Measurements from ENCODE around the gene ALDH1L1.

ALDH1L1 gene

DNA sequence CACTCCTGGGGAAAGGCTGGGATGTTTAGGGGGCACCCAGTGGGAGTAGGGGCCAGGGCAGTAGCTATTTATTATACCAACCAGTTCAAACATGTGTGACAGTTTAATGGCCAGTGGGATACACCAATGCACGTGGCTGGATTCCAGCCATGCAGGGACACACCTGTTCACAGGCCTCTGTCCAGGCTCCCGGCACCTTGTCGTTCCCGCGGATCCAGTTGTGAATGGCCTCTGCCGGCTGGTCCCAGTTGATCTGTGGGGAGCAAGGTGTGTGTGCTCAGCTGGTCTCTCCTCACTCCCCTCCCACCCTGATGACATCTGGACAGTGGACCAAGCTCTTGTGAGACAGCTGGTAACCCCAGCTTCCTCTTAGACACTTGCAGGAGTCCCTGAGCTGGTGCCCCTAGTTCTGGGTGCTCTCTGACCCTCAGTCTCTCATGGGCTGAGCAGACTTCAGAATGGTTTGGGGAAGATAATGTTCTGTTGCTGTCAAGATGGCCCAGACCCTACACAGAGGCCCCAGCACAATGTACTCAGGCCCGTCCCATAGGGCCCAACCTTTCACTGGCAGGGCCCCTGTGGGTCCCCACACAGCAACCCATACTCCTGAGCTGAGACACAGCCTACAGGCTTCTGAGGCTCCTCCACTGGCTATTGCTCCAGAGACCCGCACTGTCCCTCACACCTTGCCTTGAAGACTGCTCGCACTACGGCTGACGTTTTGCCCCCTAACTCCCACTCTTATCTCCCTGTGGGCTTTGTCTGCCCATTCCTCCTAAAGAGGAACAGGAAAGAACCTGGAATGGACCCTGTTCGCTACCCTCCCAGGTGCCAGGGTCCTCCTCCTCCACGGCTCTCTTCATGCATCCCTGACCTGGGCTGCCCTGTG is 25.8 kb downstream of the ALDH1L1 start:
- POLR2A ChIA-PET = no interaction called here

DNA sequence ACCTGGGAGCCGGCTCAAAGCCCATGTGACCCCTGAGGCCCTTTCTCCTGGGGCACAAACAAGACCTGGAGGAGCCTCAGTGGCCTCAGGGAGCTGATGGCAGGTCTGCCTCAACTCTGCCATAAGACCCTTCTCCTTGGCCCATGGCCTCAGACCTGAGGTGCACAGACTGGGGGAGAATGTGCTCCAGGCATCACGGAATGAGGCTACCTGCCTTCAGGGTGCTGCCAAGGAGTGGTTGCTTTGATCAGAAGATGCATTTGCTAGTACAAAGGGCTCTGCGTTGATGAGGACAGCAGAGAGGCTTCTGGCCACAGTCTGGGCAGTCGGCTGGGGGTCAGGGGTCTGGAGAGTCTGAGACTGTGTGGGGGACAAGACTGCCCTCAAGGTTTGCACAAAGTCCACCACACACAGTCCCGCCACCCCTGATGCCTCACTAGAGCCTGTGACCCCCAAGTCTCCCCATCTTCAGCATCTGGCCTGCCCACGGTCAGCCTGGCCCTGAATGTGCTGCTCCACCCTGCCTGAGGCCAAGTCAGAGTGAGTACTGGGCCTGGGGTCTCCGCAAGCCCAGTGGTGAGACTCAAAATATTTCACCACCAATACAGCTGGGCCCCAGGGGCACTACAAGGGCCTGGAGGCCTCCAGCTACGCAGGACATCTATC is 26.6 kb downstream of the ALDH1L1 start:
- H3K27ac ChIP-seq (ENCODE audit: extremely low read depth, low read depth, low read length) = no peak overlapping the region
- no peak overlapping the region for H3K4me3 ChIP-seq (ENCODE audit: low read depth, low read length)
- ChIA-PET CTCF (no interaction called here), POLR2A (no interaction called here)
- H3K36me3 ChIP-seq (ENCODE audit: control insufficient read depth in 2 of 2, insufficient read depth in 1 of 2, low read length in 2 of 2) = no peaks in the 10 kb centered on the region
- H3K4me1 ChIP-seq (ENCODE audit: control insufficient read depth, insufficient read depth, low read length) = no peaks in the 10 kb centered on the region
- TF ChIP-seq YY1 (tag by site-specific recombination; IDR thresholded peaks at IDR 0.05) (no peak), ZNF549 (tag by site-specific recombination; IDR thresholded peaks at IDR 0.05) (no peak), ZBTB20 (tag by site-specific recombination; IDR thresholded peaks at IDR 0.05) (no peak), YY2 (tag by site-specific recombination; IDR thresholded peaks at IDR 0.05) (no peak), ZBTB48 (tag by site-specific recombination; IDR thresholded peaks at IDR 0.05) (no peak), ZNF747 (tag by site-specific recombination; IDR thresholded peaks at IDR 0.05) (no peak), ZNF146 (tag by site-specific recombination; IDR thresholded peaks at IDR 0.05) (no peak), ZNF132 (tag by site-specific recombination; IDR thresholded peaks at IDR 0.05; ENCODE audit: borderline replicate concordance) (no peak), FEZF1 (tag by site-specific recombination; IDR thresholded peaks at IDR 0.05) (no peak), KLF7 (tag by site-specific recombination; IDR thresholded peaks at IDR 0.05; ENCODE audit: borderline replicate concordance) (no peak), ELK4 (IDR thresholded peaks at IDR 0.05; ENCODE audit: borderline replicate concordance, low read depth, low read length) (no peak), ZNF148 (tag by site-specific recombination; IDR thresholded peaks at IDR 0.05; ENCODE audit: borderline replicate concordance) (no peak)
- TF ChIP-seq, protein P1, sequence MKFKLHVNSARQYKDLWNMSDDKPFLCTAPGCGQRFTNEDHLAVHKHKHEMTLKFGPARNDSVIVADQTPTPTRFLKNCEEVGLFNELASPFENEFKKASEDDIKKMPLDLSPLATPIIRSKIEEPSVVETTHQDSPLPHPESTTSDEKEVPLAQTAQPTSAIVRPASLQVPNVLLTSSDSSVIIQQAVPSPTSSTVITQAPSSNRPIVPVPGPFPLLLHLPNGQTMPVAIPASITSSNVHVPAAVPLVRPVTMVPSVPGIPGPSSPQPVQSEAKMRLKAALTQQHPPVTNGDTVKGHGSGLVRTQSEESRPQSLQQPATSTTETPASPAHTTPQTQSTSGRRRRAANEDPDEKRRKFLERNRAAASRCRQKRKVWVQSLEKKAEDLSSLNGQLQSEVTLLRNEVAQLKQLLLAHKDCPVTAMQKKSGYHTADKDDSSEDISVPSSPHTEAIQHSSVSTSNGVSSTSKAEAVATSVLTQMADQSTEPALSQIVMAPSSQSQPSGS (tag by site-specific recombination; IDR thresholded peaks at IDR 0.05; ENCODE audit: low read depth) = no peak
- H3K9me3 ChIP-seq (ENCODE audit: control insufficient read depth, insufficient read depth, low read depth, low read length) = no peaks in the 10 kb centered on the region

More for the DNA sequence above, 25.8 kb downstream of the ALDH1L1 start:
- Histone ChIP-seq H3K36me3 (ENCODE audit: control insufficient read depth in 2 of 2, insufficient read depth in 1 of 2, low read length in 2 of 2) (no peaks in the 10 kb centered on the region), H3K9me3 (ENCODE audit: control insufficient read depth, insufficient read depth, low read depth, low read length) (no peaks in the 10 kb centered on the region), H3K4me3 (ENCODE audit: low read depth, low read length) (no peak overlapping the region), H3K4me1 (ENCODE audit: control insufficient read depth, insufficient read depth, low read length) (no peaks in the 10 kb centered on the region), H3K27ac (ENCODE audit: extremely low read depth, low read depth, low read length) (no peak overlapping the region)
- TF ChIP-seq, protein P2, sequence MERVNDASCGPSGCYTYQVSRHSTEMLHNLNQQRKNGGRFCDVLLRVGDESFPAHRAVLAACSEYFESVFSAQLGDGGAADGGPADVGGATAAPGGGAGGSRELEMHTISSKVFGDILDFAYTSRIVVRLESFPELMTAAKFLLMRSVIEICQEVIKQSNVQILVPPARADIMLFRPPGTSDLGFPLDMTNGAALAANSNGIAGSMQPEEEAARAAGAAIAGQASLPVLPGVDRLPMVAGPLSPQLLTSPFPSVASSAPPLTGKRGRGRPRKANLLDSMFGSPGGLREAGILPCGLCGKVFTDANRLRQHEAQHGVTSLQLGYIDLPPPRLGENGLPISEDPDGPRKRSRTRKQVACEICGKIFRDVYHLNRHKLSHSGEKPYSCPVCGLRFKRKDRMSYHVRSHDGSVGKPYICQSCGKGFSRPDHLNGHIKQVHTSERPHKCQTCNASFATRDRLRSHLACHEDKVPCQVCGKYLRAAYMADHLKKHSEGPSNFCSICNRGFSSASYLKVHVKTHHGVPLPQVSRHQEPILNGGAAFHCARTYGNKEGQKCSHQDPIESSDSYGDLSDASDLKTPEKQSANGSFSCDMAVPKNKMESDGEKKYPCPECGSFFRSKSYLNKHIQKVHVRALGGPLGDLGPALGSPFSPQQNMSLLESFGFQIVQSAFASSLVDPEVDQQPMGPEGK (tag by site-specific recombination; IDR thresholded peaks at IDR 0.05) = no peak
- TF ChIP-seq ZNF792 (tag by site-specific recombination; IDR thresholded peaks at IDR 0.05) = no peak
- TF ChIP-seq ZNF2 (tag by site-specific recombination; IDR thresholded peaks at IDR 0.05) = no peak
- no peak for TF ChIP-seq ZNF132 (tag by site-specific recombination; IDR thresholded peaks at IDR 0.05; ENCODE audit: borderline replicate concordance)
- TF ChIP-seq ZNF473 (tag by site-specific recombination; IDR thresholded peaks at IDR 0.05) = no peak
- TF ChIP-seq, protein P3, sequence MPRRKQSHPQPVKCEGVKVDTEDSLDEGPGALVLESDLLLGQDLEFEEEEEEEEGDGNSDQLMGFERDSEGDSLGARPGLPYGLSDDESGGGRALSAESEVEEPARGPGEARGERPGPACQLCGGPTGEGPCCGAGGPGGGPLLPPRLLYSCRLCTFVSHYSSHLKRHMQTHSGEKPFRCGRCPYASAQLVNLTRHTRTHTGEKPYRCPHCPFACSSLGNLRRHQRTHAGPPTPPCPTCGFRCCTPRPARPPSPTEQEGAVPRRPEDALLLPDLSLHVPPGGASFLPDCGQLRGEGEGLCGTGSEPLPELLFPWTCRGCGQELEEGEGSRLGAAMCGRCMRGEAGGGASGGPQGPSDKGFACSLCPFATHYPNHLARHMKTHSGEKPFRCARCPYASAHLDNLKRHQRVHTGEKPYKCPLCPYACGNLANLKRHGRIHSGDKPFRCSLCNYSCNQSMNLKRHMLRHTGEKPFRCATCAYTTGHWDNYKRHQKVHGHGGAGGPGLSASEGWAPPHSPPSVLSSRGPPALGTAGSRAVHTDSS (tag by site-specific recombination; IDR thresholded peaks at IDR 0.05) = no peak
- no peak for TF ChIP-seq ZNF214 (tag by site-specific recombination; IDR thresholded peaks at IDR 0.05; ENCODE audit: borderline replicate concordance)
- no peak for TF ChIP-seq ZNF23 (tag by site-specific recombination; IDR thresholded peaks at IDR 0.05; ENCODE audit: borderline replicate concordance)
- TF ChIP-seq ZFP69B (tag by site-specific recombination; IDR thresholded peaks at IDR 0.05) = no peak
- no peak for TF ChIP-seq ZFHX2 (tag by site-specific recombination; conservative IDR thresholded peaks at IDR 0.05)
- no peak for TF ChIP-seq ZBTB7A (tag by site-specific recombination; IDR thresholded peaks at IDR 0.05; ENCODE audit: low read depth)
- TF ChIP-seq ZNF416 (tag by site-specific recombination; IDR thresholded peaks at IDR 0.05) = no peak
- no peak for TF ChIP-seq ZSCAN30 (tag by site-specific recombination; IDR thresholded peaks at IDR 0.05)
- no peak for TF ChIP-seq ZNF366 (tag by site-specific recombination; conservative IDR thresholded peaks at IDR 0.05)
- no peak for TF ChIP-seq ZSCAN4 (tag by site-specific recombination; IDR thresholded peaks at IDR 0.05)
- TF ChIP-seq GLI4 (tag by site-specific recombination; IDR thresholded peaks at IDR 0.05) = no peak
- CTCF ChIA-PET = interaction anchor here (0.6 kb wide), 1 partner anchor 57 kb away, joined by 3 read pairs; no protein-coding TSS in a partner anchor
